SK-N-MC (cell line): Measurements from ENCODE around the gene REEP3.
"Not testable (repeated sequence)": the region's sequence is repeated elsewhere in the genome, so short reads cannot be mapped to it uniquely, and the experiment has no call there.

Experiments
- EZH2 ChIP-seq: fragments of 200-600 bp; sonication (generic); IDR thresholded peaks from one replicate; pipeline ENCODE4 v1.6.1; 2017; ENCODE audit warnings: antibody characterized with exemption
- POLR2AphosphoS5 ChIP-seq: IDR thresholded peaks from 2 replicates; pipeline ENCODE4 v1.6.1; 2012; ENCODE audit warnings: mild to moderate bottlenecking, low read depth, low read length, borderline replicate concordance

- not testable (repeated sequence) for TF ChIP-seq EZH2, POLR2AphosphoS5
Measured at GRCh38 chr10:63660941-63661340, 139.7 kb downstream of the REEP3 start.
